Parathyroid adenoma (tissue), 2 donors: Measurements from ENCODE around the gene RHD.
A peak's percentile ranks its signal among the peaks of the same experiment; 100 is the strongest.

Experiments
- H2AFZ ChIP-seq: fragments of 300-600 bp; sonication (generic); one replicate; pipeline ENCODE4 v1.7.0; 2017; ENCODE audit warnings: antibody characterized with exemption, mild to moderate bottlenecking
- H3K27ac ChIP-seq: fragments of 300-600 bp; sonication (generic); one replicate; pipeline ENCODE4 v1.7.0; 2017
- H3K27me3 ChIP-seq: fragments of 300-600 bp; sonication (generic); one replicate; pipeline ENCODE4 v1.7.0; 2017; ENCODE audit warnings: low read length; ENCODE audit not compliant: control insufficient read depth, insufficient read depth
- H3K36me3 ChIP-seq: fragments of 300-600 bp; sonication (generic); one replicate; pipeline ENCODE4 v1.7.0; 2017; ENCODE audit warnings: low read length; ENCODE audit not compliant: control insufficient read depth, insufficient read depth
- H3K4me1 ChIP-seq: fragments of 300-600 bp; sonication (generic); one replicate; pipeline ENCODE4 v1.7.0; 2017; ENCODE audit warnings: control low read depth
- H3K4me2 ChIP-seq: fragments of 300-600 bp; sonication (generic); one replicate; pipeline ENCODE4 v1.7.0; 2017; ENCODE audit warnings: low read length
- H3K4me3 ChIP-seq: fragments of 300-600 bp; sonication (generic); one replicate; pipeline ENCODE4 v1.7.0; 2017; ENCODE audit warnings: low read depth, low read length
- H3K79me2 ChIP-seq: fragments of 300-600 bp; sonication (generic); one replicate; pipeline ENCODE4 v1.7.0; 2017; ENCODE audit warnings: control low read depth
- H3K9ac ChIP-seq: fragments of 300-600 bp; sonication (generic); one replicate; pipeline ENCODE4 v1.7.0; 2017; ENCODE audit warnings: mild to moderate bottlenecking
- H3K9me3 ChIP-seq: fragments of 300-600 bp; sonication (generic); one replicate; pipeline ENCODE4 v1.7.0; 2017; ENCODE audit warnings: low read length; ENCODE audit not compliant: control insufficient read depth
- CTCF ChIP-seq: fragments of 300-600 bp; sonication (generic); IDR thresholded peaks from one replicate; pipeline ENCODE4 v1.7.0; 2017; ENCODE audit warnings: antibody characterized with exemption, mild to moderate bottlenecking
- donor health status: primary hyperparathyroidism.

The RHD gene

GRCh38 chr1:25338188-25338981 lies 66.1 kb downstream of the RHD start, which contains the start of gene TMEM50A:
TSS of gene TMEM50A (plus strand) at chr1:25338334. CDS start at chr1:25340487, 2,153 bp downstream.
- H3K9me3 ChIP-seq, result no peaks in the 10 kb centered on the region
- no peak within 1 kb of the TSS for H3K9ac ChIP-seq
- no peaks in the 10 kb centered on the region for H3K4me1 ChIP-seq
- H3K4me2 ChIP-seq, result peak within 1 kb of the TSS; percentile 96
- H3K36me3 ChIP-seq, result no peaks in the 10 kb centered on the region
- TF ChIP-seq CTCF, result no peak
- H3K27me3 ChIP-seq, result no peaks in the 10 kb centered on the region
- peaks cover 2% of the 10 kb centered on the region for H3K79me2 ChIP-seq
- H3K4me3 ChIP-seq, result peak within 1 kb of the TSS; percentile 93
- H3K27ac ChIP-seq, result peak within 1 kb of the TSS; percentile 88
- peak within 1 kb of the TSS; percentile 80 for H2AFZ ChIP-seq

GRCh38 chr1:25338986-25339385 lies 66.7 kb downstream of the RHD start:
- peak overlapping the region; percentile 80 for H2AFZ ChIP-seq
- H3K9me3 ChIP-seq, result no peaks in the 10 kb centered on the region
- peak overlapping the region; percentile 88 for H3K27ac ChIP-seq
- H3K4me3 ChIP-seq, result peak overlapping the region; percentile 93
- TF ChIP-seq CTCF, result no peak
- H3K79me2 ChIP-seq, result peaks cover 6% of the 10 kb centered on the region
- no peaks in the 10 kb centered on the region for H3K27me3 ChIP-seq
- peak overlapping the region; percentile 96 for H3K4me2 ChIP-seq
- H3K9ac ChIP-seq, result no peak overlapping the region
- no peaks in the 10 kb centered on the region for H3K36me3 ChIP-seq
- no peaks in the 10 kb centered on the region for H3K4me1 ChIP-seq

DNA sequence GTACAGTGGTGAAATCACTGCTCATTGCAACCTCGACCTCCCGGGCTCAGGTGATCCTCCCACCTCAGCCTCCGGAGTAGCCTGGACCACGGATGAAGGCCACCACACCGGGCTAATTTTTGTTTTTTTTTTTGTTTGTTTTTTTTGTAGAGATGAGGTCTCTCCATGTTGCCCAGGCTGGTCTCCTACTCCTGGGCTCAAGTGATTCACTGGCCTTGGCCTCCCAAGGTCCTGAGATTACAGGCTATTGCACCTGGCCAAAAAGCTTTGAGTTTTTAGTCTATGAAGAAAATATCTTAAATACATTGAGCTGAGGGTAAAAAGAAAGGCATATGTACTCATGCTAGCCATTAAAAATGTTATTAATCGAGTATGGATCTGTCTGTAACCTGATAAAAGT lies 69.4 kb downstream of the RHD start:
- Histone ChIP-seq H3K27ac (no peak overlapping the region), H3K4me1 (no peaks in the 10 kb centered on the region), H3K27me3 (no peaks in the 10 kb centered on the region), H3K9ac (no peak overlapping the region), H2AFZ (no peak overlapping the region), H3K4me2 (no peak overlapping the region), H3K4me3 (no peak overlapping the region), H3K9me3 (no peaks in the 10 kb centered on the region), H3K79me2 (peaks cover 6% of the 10 kb centered on the region), H3K36me3 (no peaks in the 10 kb centered on the region)
- no peak for TF ChIP-seq CTCF

GRCh38 chr1:25342846-25343245 lies 70.5 kb downstream of the RHD start:
- Histone ChIP-seq H3K27me3 (no peaks in the 10 kb centered on the region), H3K4me2 (no peak overlapping the region), H3K4me1 (no peaks in the 10 kb centered on the region), H3K9me3 (no peaks in the 10 kb centered on the region), H3K9ac (no peak overlapping the region), H3K36me3 (no peaks in the 10 kb centered on the region), H3K79me2 (peaks cover 6% of the 10 kb centered on the region), H2AFZ (no peak overlapping the region), H3K4me3 (no peak overlapping the region), H3K27ac (no peak overlapping the region)
- TF ChIP-seq CTCF, result no peak

GRCh38 chr1:25343872-25344271 lies 71.6 kb downstream of the RHD start:
- Histone ChIP-seq H3K9me3 (no peaks in the 10 kb centered on the region), H3K27me3 (no peaks in the 10 kb centered on the region), H2AFZ (no peak overlapping the region), H3K79me2 (peaks cover 6% of the 10 kb centered on the region), H3K36me3 (no peaks in the 10 kb centered on the region), H3K4me1 (no peaks in the 10 kb centered on the region), H3K4me2 (no peak overlapping the region), H3K27ac (no peak overlapping the region), H3K9ac (no peak overlapping the region), H3K4me3 (no peak overlapping the region)
- TF ChIP-seq CTCF, result no peak
